Left renal pelvis (tissue), 4 donors: Measurements from ENCODE around the gene CGNL1. TPM values are rescaled to one million over a fixed set of nuclear protein-coding genes. Genes with fewer than 3 reads are reported as not detected.
A peak's percentile ranks its signal among the peaks of the same experiment; 100 is the strongest.

Experiments
- DNase-seq, 4 donors: peaks; one replicate each; pipeline ENCODE4 v3.0.0-alpha.2; 2013; ENCODE audit warnings: low read depth in 4 of 4, low spot score in 3 of 4
- polyA plus RNA-seq, 4 donors: library from polyadenylated mRNA; unstranded; fragments of 120-200 nt; gene quantifications; one replicate each; pipeline ENCODE4 v1.2.1, GENCODE V29; 2013; ENCODE audit not compliant: insufficient read length in 4 of 4

CGNL1 gene
- polyA plus RNA-seq, 4 donors = 58.3 to 66.1 (median 62.2) TPM

DNA sequence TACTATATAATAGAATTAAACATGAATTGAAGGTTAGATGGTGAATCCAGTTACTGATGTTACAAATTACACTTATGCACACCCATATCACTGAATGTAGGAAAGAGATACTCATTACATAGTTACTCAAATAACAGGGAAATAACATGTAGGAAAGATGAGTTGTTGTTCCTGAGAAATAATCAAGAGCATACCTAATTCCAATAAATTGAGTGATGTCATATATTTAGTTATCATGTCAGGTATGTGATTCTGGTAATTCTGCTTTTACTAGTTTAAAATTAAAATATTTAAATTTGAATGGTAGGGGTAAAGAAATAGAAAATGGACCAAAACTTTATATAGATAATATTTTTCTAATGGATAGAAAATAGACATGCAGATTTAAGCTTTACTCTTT lies 112.8 kb downstream of the CGNL1 start:
- DNase-seq = no peak

DNA sequence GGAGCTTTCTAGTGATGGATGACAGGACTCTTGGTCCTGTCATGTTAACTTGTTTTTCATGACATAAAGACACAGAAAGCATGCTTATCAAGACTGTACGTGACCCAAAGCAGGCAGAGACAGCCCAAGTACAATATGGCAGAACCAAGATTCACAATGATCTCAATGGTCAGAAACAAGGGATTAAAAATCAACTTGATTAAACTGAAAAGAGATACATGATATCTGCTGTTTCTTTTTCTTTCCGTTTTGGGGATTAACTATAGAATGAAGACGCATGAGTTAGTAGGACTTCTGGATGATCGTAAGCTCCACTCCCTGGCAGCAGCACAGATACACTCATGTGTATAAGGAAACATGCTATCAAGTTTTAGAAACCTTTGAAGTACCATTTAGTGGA lies 117.0 kb downstream of the CGNL1 start:
- DNase-seq = no peak

DNA sequence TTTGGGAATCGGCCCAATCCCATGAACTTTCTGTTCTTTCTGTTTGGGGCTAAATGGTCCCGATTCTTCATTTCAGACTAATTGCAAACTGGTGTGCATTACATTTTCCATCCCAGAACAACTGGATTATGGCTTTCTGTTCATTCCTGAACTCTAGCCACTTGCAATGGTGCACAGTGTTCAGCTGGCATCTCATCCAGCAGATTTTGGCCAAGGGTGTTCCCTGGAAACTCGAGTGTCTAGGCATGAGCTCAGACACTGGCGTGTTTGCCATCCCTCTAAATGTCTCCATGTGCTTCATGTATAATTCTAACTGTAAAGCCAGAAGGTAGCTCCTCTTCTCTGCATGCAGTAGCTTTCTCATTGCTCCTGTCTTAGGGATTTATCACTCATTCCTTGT lies 118.3 kb downstream of the CGNL1 start:
- DNase-seq = no peak

DNA sequence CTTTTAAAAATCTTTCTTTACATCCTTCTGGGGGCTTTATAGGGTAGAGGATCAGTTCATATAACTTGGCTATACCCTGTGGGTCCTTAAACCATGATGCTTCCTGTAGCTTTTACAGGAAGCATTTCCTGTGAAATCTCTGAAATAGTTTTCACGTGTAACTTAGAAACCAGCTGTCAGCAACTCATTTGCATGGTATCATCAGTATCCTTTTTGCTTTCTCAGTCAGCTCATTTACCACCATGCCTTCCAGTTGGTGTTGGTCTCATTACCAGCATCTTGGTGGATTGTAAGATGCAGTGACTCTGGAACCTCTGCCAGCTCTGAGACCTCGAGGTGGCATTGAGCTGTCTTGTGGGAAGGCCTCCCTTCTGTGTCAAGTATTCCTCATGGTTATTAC lies 118.7 kb downstream of the CGNL1 start:
- no peak for DNase-seq

DNA sequence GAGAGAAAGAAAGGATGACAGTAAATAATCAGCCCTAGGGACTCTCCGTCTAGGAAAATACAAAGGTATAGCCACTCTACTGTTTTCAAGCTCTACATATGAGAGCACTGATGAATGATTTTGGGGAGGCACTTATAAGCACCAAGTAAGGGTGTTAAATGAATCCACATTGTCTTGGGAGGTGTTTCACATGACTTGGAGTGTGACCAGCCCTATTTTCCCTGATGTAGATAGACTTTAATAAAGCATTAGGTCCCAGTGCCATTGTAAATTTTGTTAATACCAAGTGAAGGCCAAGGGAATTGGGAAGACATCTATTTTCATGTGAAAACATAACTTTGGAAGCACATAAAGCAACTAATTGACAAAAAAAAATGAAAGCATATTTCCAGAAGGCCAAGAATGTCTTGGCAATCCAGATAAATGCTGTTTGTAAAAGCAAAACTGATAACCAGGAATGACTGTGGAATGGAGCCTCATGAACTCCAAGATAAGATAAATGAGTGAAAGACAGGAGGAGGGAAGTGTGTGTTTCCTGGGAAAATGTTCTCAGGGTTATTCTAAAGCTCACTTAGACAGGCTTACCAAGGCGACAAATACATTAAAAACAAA lies 119.4 kb downstream of the CGNL1 start:
- DNase-seq = no peak

DNA sequence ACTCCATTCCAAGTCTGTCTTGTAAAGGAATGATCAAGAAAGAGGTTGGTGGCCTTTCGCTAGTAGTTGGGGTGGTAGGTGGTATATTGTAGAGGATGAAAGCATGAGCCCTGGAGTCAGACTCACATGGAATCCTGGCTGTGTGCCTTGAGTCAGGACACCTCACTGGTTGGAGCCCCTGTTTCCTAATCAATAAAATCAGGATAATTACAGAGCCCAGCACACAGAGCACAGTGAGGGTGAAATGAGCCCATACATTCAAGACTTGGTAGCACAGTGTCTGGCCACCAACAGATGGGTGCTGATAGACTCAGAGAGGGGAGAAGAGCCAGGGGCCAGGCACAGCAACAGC lies 120.3 kb downstream of the CGNL1 start:
- DNase-seq = no peak

DNA sequence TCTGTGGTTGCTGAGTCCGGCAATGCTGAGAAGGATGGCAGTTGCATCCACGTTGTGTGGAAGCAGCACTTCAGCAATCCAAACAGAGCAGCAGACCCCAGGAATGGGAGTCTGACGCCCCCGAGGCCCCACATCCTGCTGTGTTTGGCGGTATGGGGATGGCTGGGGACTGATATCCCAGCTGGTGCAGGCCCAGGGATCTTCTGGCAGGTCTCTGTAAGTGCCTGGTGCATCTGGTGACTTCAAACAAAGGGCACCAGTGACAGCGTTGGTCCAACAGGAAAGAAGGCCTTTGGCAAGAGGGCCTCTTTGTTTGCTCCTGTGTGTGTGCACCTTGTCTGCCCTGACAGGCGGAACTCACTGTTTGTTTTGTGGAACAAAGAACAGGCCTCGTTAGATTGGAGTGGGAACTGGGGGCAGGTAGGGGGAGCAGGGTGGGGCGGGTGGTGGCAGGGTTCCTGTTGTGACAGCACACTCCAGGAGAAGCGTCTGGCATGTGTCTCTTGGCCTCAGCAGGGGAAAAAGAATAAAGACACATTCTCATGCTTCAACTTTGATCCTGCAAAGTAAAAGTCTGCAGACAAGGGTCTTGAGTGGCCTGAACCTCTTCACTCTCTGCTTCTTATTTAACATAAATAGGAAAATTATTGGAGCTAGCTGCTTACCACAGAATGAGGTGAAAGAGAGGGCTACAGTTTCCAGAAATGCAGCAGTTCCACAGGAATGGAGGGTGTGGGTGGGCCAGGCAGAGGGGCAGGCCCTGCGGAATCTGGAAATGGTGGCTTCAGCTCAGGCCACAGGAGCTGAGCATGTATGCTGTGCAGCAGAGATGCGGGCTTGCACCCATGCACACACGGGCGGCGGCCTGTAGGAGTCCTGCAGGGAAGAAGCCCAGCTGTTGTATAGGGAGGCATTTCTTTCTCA lies 120.9 kb downstream of the CGNL1 start:
- DNase-seq = no peak

DNA sequence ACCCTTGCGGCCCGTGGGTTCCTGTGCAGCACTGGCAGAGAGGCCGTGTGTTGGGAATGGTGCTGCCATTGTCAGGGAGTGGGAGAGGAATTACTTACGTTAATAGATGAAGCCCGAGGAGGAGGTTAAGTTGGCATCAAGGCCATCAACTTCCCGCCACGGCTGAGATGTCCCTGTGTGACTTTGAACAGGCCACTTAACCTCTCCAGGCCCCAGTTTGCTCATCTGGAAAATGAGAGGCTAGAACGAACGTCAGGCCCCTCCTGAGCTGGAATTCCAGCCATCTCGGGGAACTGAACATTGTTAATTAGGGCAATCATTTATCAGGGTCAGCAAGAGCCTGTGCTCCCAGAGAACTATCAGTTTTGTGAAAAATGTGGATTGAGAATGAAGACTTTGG lies 124.0 kb downstream of the CGNL1 start:
- DNase-seq = no peak

DNA sequence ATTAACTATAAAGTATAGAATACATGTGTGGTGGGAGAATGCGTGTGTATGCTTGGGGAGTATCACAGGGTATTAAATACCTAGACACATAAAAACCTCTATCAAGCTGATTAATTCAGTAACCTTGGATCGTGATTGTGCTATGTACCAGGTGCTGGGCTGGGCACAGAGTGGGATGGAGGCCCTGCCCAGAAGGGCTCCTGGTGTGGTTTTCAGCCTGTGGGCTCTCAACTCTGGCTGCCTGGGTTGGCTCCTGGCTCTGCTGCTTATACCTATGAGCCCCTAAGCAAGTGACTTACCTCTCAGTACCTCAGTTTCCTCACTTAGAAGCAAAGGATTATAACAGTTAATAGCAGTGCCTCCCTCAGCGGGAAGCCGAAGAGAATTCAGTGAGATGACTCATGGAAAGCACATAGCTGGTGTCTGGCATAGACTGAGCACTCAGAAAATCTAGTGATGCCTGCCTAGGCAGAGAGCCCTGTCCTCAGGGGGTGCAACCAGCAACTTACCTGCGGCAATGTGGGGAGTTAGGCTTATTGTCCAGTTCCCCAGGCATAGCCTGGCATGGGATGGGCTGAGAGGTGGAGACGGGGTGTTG lies 124.8 kb downstream of the CGNL1 start:
- DNase-seq = no peak

DNA sequence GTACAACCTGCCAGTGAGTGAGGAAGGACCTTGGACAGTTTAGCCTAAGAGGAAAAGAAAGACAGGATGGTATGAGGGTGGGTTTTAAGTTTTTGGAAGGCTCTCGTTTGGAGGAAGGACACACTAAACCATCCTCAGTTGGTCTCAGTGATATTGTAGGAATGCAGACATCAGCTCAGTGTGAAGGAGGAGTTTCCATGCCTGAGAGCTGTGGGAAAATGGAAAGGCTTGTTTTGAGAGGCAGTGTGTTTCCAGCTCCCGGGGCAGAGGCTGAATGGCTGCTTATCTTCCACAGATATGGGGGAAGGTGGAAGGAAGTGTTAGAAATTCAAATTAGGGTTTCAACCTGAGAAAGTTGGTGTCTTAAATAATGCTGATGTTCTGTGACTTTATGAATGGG lies 125.8 kb downstream of the CGNL1 start:
- no peak for DNase-seq

DNA sequence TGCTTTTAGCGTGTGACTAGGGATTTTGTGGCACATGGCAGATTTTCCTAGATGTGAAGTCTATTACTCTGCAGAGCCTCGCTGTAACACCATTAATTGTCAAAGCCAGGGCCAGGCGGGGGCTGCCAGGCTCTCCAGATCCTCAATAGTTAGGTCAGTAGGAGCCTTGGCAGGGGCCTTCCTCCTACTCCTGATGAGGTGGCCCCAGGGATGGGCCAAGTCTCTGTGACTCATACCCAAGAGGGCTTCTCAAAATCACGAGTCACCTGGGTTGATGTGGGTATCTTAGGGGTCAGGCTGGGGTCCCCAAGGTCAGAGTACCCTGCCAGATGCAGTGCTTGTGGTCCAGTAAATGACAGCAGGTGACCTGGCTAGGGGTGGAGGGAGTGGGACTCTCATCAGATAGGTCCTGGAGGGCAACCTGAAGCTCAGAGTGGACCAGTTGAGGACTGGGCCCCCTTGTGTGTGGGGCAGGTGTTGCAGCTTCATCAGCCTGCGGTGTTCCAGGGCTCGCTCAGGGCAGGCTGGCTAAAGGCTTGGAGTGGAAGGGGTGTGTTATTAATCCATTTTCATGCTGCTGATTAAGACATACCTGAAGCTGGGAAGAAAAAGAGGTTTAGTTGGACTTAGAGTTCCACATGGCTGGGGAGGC lies 126.9 kb downstream of the CGNL1 start:
- no peak for DNase-seq

DNA sequence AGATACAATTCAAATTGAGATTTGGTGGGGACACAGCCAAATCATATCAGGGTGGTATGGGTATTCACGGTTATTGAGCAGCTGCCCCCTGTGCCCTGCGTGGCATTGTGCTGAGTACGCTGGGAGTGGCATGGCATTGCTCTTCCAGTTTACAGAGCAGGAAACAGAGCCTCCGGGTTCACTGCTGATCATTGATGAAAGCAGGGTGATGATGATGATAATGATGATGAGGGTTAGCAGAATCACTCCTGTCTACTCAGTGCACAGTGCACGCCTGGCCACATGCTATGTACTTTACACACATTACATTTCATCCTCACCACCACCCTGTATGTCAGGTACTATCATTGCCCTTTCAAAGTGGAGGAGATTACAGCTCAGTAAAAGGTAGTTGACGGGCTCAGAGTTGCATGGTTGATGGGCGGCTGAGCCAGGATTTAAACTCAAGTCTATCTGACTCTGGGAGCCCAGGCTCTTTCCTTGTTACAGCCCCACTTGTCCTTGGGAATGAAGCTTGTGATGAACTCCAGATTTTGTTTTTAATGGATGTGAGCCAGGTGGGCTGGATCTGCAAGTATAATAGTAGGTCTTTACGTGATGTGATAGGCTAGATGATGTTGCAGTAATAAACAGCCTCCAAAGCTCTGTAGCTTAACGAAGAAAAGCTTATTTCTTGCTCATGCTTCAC lies 127.8 kb downstream of the CGNL1 start:
- DNase-seq = peak in 3 of 4 donors; percentile 64 to 70 (median 67)

DNA sequence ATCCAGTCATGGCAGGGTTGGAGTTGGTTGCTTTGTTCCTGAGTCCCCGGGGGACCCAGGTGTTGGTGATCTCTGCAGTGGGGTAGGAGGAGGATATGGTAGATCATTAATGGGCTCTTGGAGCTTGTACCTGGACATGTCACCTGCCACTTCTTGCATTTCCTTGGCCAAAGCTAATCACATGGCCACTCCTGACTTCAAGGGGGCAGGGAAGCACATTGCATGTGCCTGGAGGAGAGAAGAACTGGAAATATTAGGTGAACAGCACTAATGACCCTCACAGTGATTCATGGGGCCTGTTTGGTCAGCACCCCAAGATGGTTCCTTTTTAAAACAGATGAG lies 128.3 kb downstream of the CGNL1 start:
- DNase-seq = no peak

DNA sequence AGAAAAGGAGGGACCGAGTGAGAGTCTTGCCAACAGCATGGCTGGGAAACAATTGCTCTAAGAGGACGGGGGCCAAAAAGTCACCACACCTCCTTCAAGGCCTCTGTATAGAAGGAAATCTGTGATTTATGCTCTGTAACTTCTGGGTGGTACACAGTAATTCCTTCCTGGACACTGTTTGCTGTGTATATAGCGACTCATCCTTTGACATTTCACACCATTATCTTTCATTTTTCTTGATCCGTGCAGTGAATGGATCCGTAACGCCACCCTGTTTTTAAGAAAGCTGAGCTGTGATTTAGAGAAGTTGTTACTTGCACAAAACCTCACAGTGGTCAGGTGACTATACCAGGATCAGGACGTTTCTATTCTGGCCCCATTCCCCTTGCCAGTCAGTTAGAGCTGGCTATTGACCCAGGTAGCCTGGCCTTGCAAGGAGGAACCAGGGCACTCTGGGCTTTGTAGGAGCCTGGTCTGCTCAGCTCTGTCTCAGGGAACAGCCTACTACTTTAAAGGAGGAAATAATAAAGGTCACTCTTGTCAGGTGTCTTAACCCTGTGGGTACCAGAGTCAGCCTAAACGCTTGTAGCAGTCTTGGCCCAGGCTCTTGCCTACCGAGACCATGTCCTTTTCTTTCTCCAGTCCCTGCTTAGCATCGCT lies 128.9 kb downstream of the CGNL1 start:
- no peak for DNase-seq

DNA sequence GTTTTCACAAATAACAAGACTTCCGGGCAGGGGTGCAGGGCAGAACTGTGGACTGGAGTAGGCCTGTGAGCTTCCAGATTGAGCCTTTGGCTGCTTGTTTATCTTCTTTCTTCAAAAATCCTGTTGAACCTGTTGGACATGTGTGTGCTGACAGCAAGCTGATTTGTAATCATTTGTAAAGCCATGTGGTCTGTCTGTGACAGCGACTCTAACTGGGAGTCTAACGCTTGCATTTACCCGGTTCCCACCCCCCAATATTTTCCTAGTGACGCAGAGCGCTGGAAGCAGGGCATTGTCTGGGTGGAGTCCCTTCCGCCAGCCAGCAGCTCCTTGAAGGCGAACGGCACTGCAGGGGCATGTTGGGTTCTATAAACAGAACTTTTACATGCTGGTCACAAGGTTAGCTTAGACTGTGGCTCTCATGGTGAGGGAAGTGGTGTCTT lies 129.7 kb downstream of the CGNL1 start:
- DNase-seq = peak in 2 of 4 donors; percentile 61 to 63

DNA sequence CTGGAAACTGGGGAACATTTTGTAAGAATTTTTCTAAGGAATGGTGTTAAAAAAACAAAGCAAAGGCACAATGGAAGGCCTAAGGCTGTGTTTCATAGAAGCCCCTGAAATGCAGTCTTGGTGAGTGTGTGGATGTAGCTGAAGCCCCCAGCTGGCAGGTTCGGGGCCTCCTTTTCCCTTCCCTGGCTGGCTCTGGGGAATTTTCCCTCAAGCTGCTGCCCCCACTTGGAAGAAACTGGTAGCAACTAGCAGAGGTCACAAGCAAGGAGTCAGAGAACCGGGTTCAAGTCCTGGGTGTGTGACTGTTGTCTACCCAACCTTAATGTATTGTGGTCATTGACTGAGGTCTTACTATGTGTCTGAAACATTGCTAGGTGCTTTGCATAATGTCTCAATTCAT lies 130.1 kb downstream of the CGNL1 start:
- no peak for DNase-seq

DNA sequence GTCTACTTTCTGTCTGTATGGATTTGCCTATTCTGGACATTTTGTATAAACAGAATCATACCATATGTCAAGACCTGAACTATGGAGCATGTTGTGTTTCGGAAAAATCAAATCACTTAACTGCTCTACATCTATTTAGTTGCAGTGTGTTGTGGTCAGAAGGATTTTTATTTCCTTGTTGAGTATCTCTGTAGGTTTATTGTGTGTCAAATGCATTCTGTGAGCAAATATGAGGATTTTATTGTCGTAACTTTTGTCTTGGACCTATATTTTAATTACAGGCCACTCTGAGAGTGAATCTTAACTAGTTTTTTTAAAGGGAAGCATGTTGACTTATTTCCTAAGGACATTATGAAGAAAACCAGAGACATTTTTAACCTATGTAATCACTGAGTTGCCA lies 130.8 kb downstream of the CGNL1 start:
- no peak for DNase-seq

DNA sequence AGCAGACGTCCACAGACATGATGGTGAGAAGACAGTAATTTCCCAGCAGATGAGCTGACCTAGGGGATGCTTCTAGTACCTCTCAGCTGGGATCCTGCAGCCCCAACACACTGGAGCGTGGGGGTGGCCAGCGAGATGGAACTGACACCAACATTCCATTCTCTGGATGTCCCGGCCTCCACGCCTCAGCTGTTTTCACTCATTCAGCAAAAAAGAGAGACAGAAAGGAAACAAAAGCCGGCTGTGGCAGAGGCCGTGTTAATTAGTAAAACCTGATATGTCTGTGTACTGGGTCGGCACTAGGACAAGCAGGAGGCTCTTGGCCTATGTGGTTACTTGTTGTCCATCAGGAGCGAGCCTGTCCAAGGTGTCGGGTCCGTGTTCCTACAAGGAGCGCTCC lies 132.8 kb downstream of the CGNL1 start:
- peak in 3 of 4 donors; percentile 78 to 86 (median 79) for DNase-seq

DNA sequence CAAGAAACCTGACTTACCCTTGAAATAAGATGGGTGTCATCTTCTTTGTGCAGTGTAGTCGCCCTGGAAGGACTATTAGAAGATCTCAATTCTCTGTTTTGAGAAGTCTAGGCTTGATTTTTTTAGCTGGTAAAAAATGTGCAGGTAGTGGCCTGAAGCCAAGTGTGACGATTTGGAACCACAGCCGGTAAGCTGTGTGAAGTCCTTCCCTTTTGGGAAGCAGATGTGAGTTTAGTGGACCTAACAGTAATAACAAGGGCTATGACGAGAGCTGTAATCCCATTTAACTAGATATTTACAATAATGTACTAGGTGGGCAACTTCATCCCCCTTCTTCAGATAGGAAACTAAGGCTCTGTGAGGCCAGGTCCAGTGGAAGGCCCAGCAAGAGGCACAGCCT lies 133.7 kb downstream of the CGNL1 start:
- DNase-seq = no peak

DNA sequence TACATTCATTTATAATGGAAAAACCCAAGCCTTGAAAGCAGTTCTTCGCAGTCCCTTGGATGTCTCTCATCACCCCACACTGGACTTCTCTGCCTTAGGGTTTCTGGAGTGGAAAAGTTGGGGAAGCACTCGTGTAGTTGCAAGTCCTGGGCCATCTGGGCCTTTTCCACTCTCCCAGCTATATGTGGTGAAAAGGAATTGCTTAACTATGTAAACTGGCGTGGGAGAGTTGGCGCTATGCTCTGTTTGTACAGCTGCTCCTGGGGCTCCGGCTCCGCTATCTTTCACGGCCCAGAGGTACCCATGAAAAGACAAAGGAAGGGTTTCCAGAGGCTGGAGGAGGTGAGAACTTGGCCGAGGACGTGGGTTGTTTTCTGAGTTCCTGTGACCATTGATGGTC lies 134.3 kb downstream of the CGNL1 start:
- DNase-seq = no peak
